Kidney (tissue), 14 donors: ENCODE measurements around the gene RAB40A. TPM values are rescaled to one million over a fixed set of nuclear protein-coding genes. Genes with fewer than 3 reads are reported as not detected.

Experiments
- DNase-seq, 5 donors: peaks; one replicate each; pipeline ENCODE4 v3.0.0-alpha.2; 2013 to 2020
- FAIRE-seq: peaks from 2 replicates; lab custom pipeline; 2012; peaks lifted over from hg19 to GRCh38; lab: Jason Lieb, UNC
- H3K27ac ChIP-seq, 2 donors: one replicate each; pipeline ENCODE4 v1.7.0; 2013; ENCODE audit warnings: low read depth in 2 of 2, low read length in 2 of 2, inconsistent platforms in 1 of 2
- H3K27me3 ChIP-seq: one replicate; pipeline ENCODE4 v1.7.1; 2013; ENCODE audit warnings: low read length, inconsistent platforms; ENCODE audit not compliant: control insufficient read depth, insufficient read depth
- H3K36me3 ChIP-seq, 3 donors: one replicate each; pipeline versions ENCODE4 v1.7.0 to v1.7.1; 2013; ENCODE audit warnings: low read length in 3 of 3, control low read depth in 1 of 3, inconsistent platforms in 1 of 3; ENCODE audit not compliant: insufficient read depth in 3 of 3, control insufficient read depth in 2 of 3
- H3K4me1 ChIP-seq, 3 donors: one replicate each; pipeline versions ENCODE4 v1.7.0 to v1.7.1; 2013; ENCODE audit warnings: low read length in 3 of 3, inconsistent platforms in 1 of 3, low read depth in 1 of 3; ENCODE audit not compliant: control insufficient read depth in 2 of 3, insufficient read depth in 2 of 3
- H3K4me3 ChIP-seq, 3 donors: one replicate each; pipeline versions ENCODE4 v1.7.0 to v1.8.1; 2013; ENCODE audit warnings: low read length in 3 of 3, control low read depth in 1 of 3, inconsistent platforms in 1 of 3
- H3K9ac ChIP-seq, 3 donors: one replicate each; pipeline versions ENCODE4 v1.7.0 to v1.7.1; 2013; ENCODE audit warnings: low read length in 3 of 3, control low read depth in 1 of 3, inconsistent platforms in 1 of 3
- H3K9me3 ChIP-seq, 3 donors: one replicate each; pipeline versions ENCODE4 v1.7.0 to v1.7.1; 2013; ENCODE audit warnings: low read length in 3 of 3, control low read depth in 1 of 3, inconsistent platforms in 1 of 3; ENCODE audit not compliant: control insufficient read depth in 2 of 3, insufficient read depth in 1 of 3
- intact Hi-C: fragments of 100-400 bp; cut with DNase I; formaldehyde crosslinking; loops from one replicate; pipeline ENCODE4 v1.11.1; 2022
- polyA plus RNA-seq: library from polyadenylated mRNA; stranded (reverse); fragments of 350-450 nt; fragmentation: Illumina TruSeq; extraction: RNeasy Lipid Tissue Mini Kit (QIAGEN cat#74804); gene quantifications from one replicate; pipeline ENCODE4 v1.2.3, GENCODE V29; 2014; ENCODE audit warnings: low read depth, low replicate concordance; ENCODE audit not compliant: insufficient read depth
- total RNA-seq: library from RNA; stranded (reverse); fragmentation: NEBNext Ultra II Directional; extraction: Animal tissue kit (Norgen Biotek cat#: 25700); gene quantifications from one replicate; pipeline ENCODE4 v1.2.1, GENCODE V29; 2021
- TF ChIP-seq, protein P1 (sequence below): IDR thresholded peaks from 3 replicates; pipeline ENCODE4 v1.5.1; 2012; ENCODE audit warnings: mild to moderate bottlenecking, moderate library complexity, borderline replicate concordance; ENCODE audit not compliant: insufficient read depth; ENCODE audit errors: extremely low read depth
- donor health status: control.
- donor health status: control.
- donor health status: control.
- donor health status: control.
- donor health status: control.
- donor health status: DM: yes; HTN: yes; CAD: no.
- donor health status: Normal renal cell carcinoma (clear cell type).

Gene RAB40A
- total and polyA plus RNA-seq, 2 donors from 2014 or later, result 1.4 TPM; not detected in 1

DNA sequence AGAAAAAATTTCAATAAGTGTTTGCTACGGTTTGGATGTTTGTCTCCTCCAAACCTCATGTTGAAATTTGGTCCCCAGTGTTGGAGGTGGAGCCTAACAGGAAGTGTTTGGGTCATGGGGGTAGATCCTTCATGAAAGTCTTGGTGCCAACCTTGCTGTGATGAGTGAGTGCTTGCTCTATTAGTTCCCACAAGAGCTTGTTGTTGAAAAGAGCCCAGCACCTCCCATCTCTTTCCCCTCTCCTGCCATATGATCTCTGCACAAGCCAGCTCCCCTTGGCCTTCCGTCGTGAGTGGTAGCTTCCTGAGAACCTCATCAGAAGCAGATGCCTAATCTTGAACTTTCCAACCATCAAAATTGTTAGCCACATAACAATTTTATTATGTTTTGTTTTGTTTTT, 10.3 kb upstream of the RAB40A start:
- DNase-seq, result no peak
- no peak overlapping the region for H3K4me3 ChIP-seq
- FAIRE-seq, result no peak

DNA sequence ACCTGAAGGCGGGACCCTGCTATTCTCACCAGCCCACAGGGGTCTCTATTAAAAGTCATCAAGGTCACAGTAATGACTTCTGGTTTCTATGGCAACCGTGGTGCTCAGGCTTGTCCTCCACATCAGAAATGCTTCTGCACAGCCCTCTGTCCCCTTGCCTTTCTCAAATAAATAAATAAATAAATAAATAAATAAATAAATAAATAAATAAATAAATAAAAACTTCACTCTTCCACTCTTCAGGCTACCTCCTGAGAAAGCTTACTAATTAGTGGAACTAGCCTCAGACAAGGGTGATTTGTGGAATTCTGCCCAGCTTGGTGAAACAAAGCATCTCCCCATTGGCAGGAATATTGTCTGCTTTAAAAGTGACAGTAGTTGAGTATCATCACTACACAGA, 5.5 kb upstream of the RAB40A start:
- FAIRE-seq (no peak), DNase-seq (no peak)
- H3K27me3 ChIP-seq, result no peaks in the 10 kb centered on the region
- TF ChIP-seq, protein P1, sequence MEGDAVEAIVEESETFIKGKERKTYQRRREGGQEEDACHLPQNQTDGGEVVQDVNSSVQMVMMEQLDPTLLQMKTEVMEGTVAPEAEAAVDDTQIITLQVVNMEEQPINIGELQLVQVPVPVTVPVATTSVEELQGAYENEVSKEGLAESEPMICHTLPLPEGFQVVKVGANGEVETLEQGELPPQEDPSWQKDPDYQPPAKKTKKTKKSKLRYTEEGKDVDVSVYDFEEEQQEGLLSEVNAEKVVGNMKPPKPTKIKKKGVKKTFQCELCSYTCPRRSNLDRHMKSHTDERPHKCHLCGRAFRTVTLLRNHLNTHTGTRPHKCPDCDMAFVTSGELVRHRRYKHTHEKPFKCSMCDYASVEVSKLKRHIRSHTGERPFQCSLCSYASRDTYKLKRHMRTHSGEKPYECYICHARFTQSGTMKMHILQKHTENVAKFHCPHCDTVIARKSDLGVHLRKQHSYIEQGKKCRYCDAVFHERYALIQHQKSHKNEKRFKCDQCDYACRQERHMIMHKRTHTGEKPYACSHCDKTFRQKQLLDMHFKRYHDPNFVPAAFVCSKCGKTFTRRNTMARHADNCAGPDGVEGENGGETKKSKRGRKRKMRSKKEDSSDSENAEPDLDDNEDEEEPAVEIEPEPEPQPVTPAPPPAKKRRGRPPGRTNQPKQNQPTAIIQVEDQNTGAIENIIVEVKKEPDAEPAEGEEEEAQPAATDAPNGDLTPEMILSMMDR, result no peak
- H3K36me3 ChIP-seq, result no peaks in the 10 kb centered on the region
- H3K9ac ChIP-seq, result no peak overlapping the region
- H3K4me1 ChIP-seq, result no peaks in the 10 kb centered on the region
- H3K27ac ChIP-seq, result no peak overlapping the region
- H3K4me3 ChIP-seq, result no peak overlapping the region
- intact Hi-C loops, result no loop called here
- H3K9me3 ChIP-seq, result no peaks in the 10 kb centered on the region

More for the DNA sequence above, 10.3 kb upstream of the RAB40A start:
- H3K27ac ChIP-seq, result no peak overlapping the region
- no peaks in the 10 kb centered on the region for H3K9me3 ChIP-seq
- intact Hi-C loops, result no loop called here
- H3K36me3 ChIP-seq, result no peaks in the 10 kb centered on the region
- no peak overlapping the region for H3K9ac ChIP-seq
- H3K4me1 ChIP-seq, result no peaks in the 10 kb centered on the region
- H3K27me3 ChIP-seq, result peaks cover 2% of the 10 kb centered on the region
- TF ChIP-seq, protein P1, result no peak

DNA sequence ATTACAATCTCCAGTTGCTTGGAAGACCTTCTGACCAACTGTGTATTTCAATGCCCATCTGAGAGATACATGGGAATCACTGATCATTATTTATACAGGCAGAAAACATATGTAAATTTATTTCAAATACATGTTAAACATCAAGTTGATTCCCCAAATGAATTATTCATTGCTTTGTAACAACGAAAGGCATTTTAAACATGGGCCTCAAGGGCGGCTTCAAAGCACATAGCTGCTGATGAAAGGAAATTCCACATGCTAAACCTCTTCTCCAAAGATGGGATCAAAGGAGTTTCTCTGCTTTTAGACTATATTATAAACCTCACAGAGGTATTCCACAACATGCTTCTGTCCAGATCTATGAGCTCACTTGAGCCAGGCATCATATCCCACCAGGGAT, 4.3 kb upstream of the RAB40A start:
- Histone ChIP-seq H3K36me3 (no peaks in the 10 kb centered on the region), H3K4me3 (no peak overlapping the region), H3K27ac (no peak overlapping the region), H3K9ac (no peak overlapping the region), H3K4me1 (no peaks in the 10 kb centered on the region), H3K9me3 (no peaks in the 10 kb centered on the region), H3K27me3 (no peaks in the 10 kb centered on the region)
- TF ChIP-seq, protein P1, result no peak
- FAIRE-seq (no peak), DNase-seq (no peak)
- intact Hi-C loops, result no loop called here

DNA sequence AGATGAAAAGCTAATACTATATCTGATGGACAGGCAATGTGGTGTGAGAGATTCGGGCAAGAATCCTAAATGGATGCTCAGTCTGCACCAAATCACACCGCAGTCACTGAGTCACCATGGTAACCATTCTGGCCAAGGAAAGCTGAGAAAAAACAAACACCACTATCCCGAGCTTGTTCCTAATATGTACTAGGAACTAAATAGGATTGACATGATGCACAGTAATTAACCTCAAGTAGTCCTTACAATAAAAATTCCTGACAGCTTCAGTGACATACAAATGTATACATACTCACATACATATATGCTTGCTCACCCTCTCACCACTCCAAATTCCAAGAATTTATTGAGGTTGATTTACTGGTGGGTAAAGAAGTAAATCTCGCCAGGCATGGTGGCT, 1.1 kb upstream of the RAB40A start:
- H3K27ac ChIP-seq, result no peak overlapping the region
- intact Hi-C loops, result no loop called here
- FAIRE-seq, result no peak
- DNase-seq, result peak in 2 of 5 donors; percentile 5 to 12
- no peak overlapping the region for H3K4me3 ChIP-seq
- H3K27me3 ChIP-seq, result no peaks in the 10 kb centered on the region
- TF ChIP-seq, protein P1, result no peak
- no peak overlapping the region for H3K9ac ChIP-seq
- no peaks in the 10 kb centered on the region for H3K36me3 ChIP-seq
- no peaks in the 10 kb centered on the region for H3K9me3 ChIP-seq
- no peaks in the 10 kb centered on the region for H3K4me1 ChIP-seq
